HepG2 (cell line): Measurements from ENCODE around the gene RPL3. TPM values are rescaled to one million over a fixed set of nuclear protein-coding genes. Genes with fewer than 3 reads are reported as not detected.

Source experiments
- ATAC-seq: fragments of 200-7000 bp; cut with Tn5 transposase; 3 replicates; pipeline ENCODE4 v1.9.1; 2020; ENCODE audit warnings: mild to moderate bottlenecking, moderate library complexity
- BruUV-seq: library from RNA; stranded (reverse); fragments of 400-500 nt; replicated peaks from 2 replicates; lab custom pipeline; 2021; lab: Mats Ljungman, UMichigan
- CTCF ChIA-PET: fragments of 300-600 bp; formaldehyde crosslinking; extraction: SDS; loops from one replicate; lab custom pipeline; 2021; ENCODE audit warnings: low total read pairs, inconsistent platforms, low intra/inter-chr PET ratio; lab: Yijun Ruan, JAX
- POLR2A ChIA-PET: fragments of 350-600 bp; sonication (Branson Sonifier 250); formaldehyde crosslinking; loops from one replicate; lab custom pipeline; 2020; ENCODE audit warnings: antibody characterized with exemption, inconsistent platforms; lab: Yijun Ruan, JAX
- DNase-seq: peaks from one replicate; pipeline ENCODE4 v3.0.0-alpha.2; 2015; ENCODE audit warnings: low spot score
- FAIRE-seq: peaks from 3 replicates; lab custom pipeline; 2011; peaks lifted over from hg19 to GRCh38; lab: Jason Lieb, UNC
- H2AFZ ChIP-seq: one replicate; pipeline ENCODE4 v1.6.1; 2011; ENCODE audit warnings: low read length, inconsistent platforms
- H3K27ac ChIP-seq: fragments of 300-600 bp; 3 replicates; pipeline ENCODE4 v1.8.0; 2011; ENCODE audit warnings: mixed run types, mild to moderate bottlenecking, mixed read lengths, low read length, inconsistent platforms; ENCODE audit not compliant: insufficient read depth; ENCODE audit errors: extremely low read length
- H3K27me3 ChIP-seq, 2 experiments: fragments of 200-600 bp in 1 of 2; 2 replicates in 1 of 2; 3 replicates in 1 of 2; pipeline versions ENCODE4 v1.6.0 to v1.8.0; 2011; ENCODE audit warnings: low read length in 2 of 2, mild to moderate bottlenecking in 2 of 2, moderate library complexity in 2 of 2, inconsistent platforms in 1 of 2; ENCODE audit not compliant: insufficient read depth in 2 of 2, control insufficient read depth in 1 of 2
- H3K36me3 ChIP-seq, 2 experiments: fragments of 200-600 bp in 1 of 2; replicated peaks in 1 of 2; 2 replicates in 1 of 2; 3 replicates in 1 of 2; pipeline versions ENCODE4 v1.5.1 to v1.8.0; 2011; ENCODE audit warnings: low read length in 2 of 2, inconsistent platforms in 1 of 2; ENCODE audit not compliant: insufficient read depth in 2 of 2, control insufficient read depth in 1 of 2
- H3K4me1 ChIP-seq: 2 replicates; pipeline ENCODE4 v1.5.1; 2012; ENCODE audit warnings: low read length, inconsistent platforms; ENCODE audit not compliant: insufficient read depth
- H3K4me2 ChIP-seq: 2 replicates; pipeline ENCODE4 v1.6.0; 2011; ENCODE audit warnings: low read depth, low read length, inconsistent platforms
- H3K4me3 ChIP-seq, 3 experiments: fragments of 200-600 bp in 1 of 3; sonication (generic), shearing (Covaris generic) in 1 of 3; replicated peaks in 1 of 3; 2 replicates each; pipeline ENCODE4 v1.5.1; 2011 to 2016; ENCODE audit warnings: low read length in 3 of 3, inconsistent platforms in 2 of 3, low read depth in 2 of 3, mild to moderate bottlenecking in 2 of 3, control low read depth in 1 of 3, mixed read lengths in 1 of 3; ENCODE audit not compliant: insufficient read depth in 1 of 3
- H3K79me2 ChIP-seq: one replicate; pipeline ENCODE4 v1.6.1; 2011; ENCODE audit warnings: low read length, inconsistent platforms; ENCODE audit not compliant: insufficient read depth
- H3K9ac ChIP-seq: 2 replicates; pipeline ENCODE4 v1.6.0; 2011; ENCODE audit warnings: mild to moderate bottlenecking, low read depth, low read length, inconsistent platforms; ENCODE audit not compliant: insufficient read depth
- H3K9me3 ChIP-seq: 2 replicates; pipeline ENCODE4 v1.5.1; 2012; ENCODE audit warnings: mild to moderate bottlenecking, low read length
- H4K20me1 ChIP-seq: 2 replicates; pipeline ENCODE4 v1.6.0; 2011; ENCODE audit warnings: inconsistent platforms, mild to moderate bottlenecking, low read length, moderate library complexity; ENCODE audit not compliant: insufficient read depth
- AKAP8 ChIP-seq: sonication (generic); formaldehyde crosslinking; IDR thresholded peaks from 2 replicates; pipeline ENCODE4 v1.5.1; 2020; ENCODE audit warnings: mild to moderate bottlenecking, missing genetic modification reagents
- CBX2 ChIP-seq, 2 experiments: fragments of 200-600 bp in 1 of 2; sonication (generic); formaldehyde crosslinking in 1 of 2; IDR thresholded peaks; 2 replicates each; pipeline versions ENCODE4 v1.7.0 to v1.8.1; 2018 to 2022; ENCODE audit warnings: low read depth in 2 of 2, low read length in 1 of 2, mild to moderate bottlenecking in 1 of 2, missing genetic modification reagents in 1 of 2
- CREB1 ChIP-seq, 2 experiments: fragments of 450-650 bp in 1 of 2; IDR thresholded peaks; 2 replicates each; pipeline ENCODE4 v1.6.1; 2016 to 2017; ENCODE audit warnings: control low read depth in 1 of 2, mild to moderate bottlenecking in 1 of 2, missing compliant biosample characterization in 1 of 2, missing genetic modification characterization in 1 of 2
- DPF2 ChIP-seq: sonication (generic); formaldehyde crosslinking; IDR thresholded peaks from 2 replicates; pipeline ENCODE4 v1.4.0; 2020; ENCODE audit warnings: mild to moderate bottlenecking, low read depth, missing genetic modification reagents, borderline replicate concordance
- FOSL1 ChIP-seq: sonication (generic); formaldehyde crosslinking; IDR thresholded peaks from 2 replicates; pipeline ENCODE4 v1.9.0; 2021; ENCODE audit warnings: missing genetic modification reagents, borderline replicate concordance
- HOXA9 ChIP-seq: sonication (generic); formaldehyde crosslinking; IDR thresholded peaks from 2 replicates; pipeline ENCODE4 v1.8.1; 2022; ENCODE audit warnings: missing genetic modification reagents, mild to moderate bottlenecking, moderate library complexity, borderline replicate concordance
- IRF2 ChIP-seq: IDR thresholded peaks from 2 replicates; pipeline ENCODE4 v1.6.1; 2018; ENCODE audit warnings: missing genetic modification reagents, missing compliant biosample characterization
- KDM6A ChIP-seq: IDR thresholded peaks from 2 replicates; pipeline ENCODE4 v1.6.1; 2016; ENCODE audit warnings: low read depth
- NBN ChIP-seq: fragments of 450-650 bp; conservative IDR thresholded peaks from 2 replicates; pipeline ENCODE4 v1.6.1; 2017
- NKX3-1 ChIP-seq: sonication (generic); formaldehyde crosslinking; IDR thresholded peaks from 2 replicates; pipeline ENCODE4 v1.5.0; 2020; ENCODE audit warnings: missing genetic modification reagents
- PCBP1 ChIP-seq: fragments of 200-400 bp; formaldehyde crosslinking; IDR thresholded peaks from 2 replicates; pipeline ENCODE4 v1.6.1; 2017; ENCODE audit warnings: mild to moderate bottlenecking, low read depth, low read length, borderline replicate concordance
- RBAK ChIP-seq: sonication (generic); formaldehyde crosslinking; IDR thresholded peaks from 2 replicates; pipeline ENCODE4 v1.5.1; 2020; ENCODE audit warnings: mild to moderate bottlenecking, missing genetic modification reagents
- SKI ChIP-seq: fragments of 450-650 bp; IDR thresholded peaks from one replicate; pipeline ENCODE4 v1.6.1; 2018; ENCODE audit warnings: mild to moderate bottlenecking; ENCODE audit not compliant: partially characterized antibody
- SMAD9 ChIP-seq: sonication (generic); formaldehyde crosslinking; IDR thresholded peaks from 2 replicates; pipeline ENCODE4 v1.5.1; 2020; ENCODE audit warnings: mild to moderate bottlenecking, missing genetic modification reagents
- SP4 ChIP-seq: sonication (generic); formaldehyde crosslinking; IDR thresholded peaks from 2 replicates; pipeline ENCODE4 v1.8.1; 2023; ENCODE audit warnings: mild to moderate bottlenecking, missing genetic modification reagents
- ZBTB39 ChIP-seq: sonication (generic); formaldehyde crosslinking; IDR thresholded peaks from 2 replicates; pipeline ENCODE4 v1.5.0; 2020; ENCODE audit warnings: missing genetic modification reagents
- ZNF124 ChIP-seq: sonication (generic); formaldehyde crosslinking; IDR thresholded peaks from 2 replicates; pipeline ENCODE4 v1.4.0; 2020; ENCODE audit warnings: missing genetic modification reagents
- ZNF276 ChIP-seq: sonication (generic); formaldehyde crosslinking; IDR thresholded peaks from 2 replicates; pipeline ENCODE4 v1.4.0; 2020; ENCODE audit warnings: mild to moderate bottlenecking, low read depth, missing genetic modification reagents
- ZNF30 ChIP-seq: sonication (generic); formaldehyde crosslinking; IDR thresholded peaks from 2 replicates; pipeline ENCODE4 v1.5.0; 2020; ENCODE audit warnings: mild to moderate bottlenecking, missing genetic modification reagents
- ZNF564 ChIP-seq: sonication (generic); formaldehyde crosslinking; IDR thresholded peaks from 2 replicates; pipeline ENCODE4 v1.8.1; 2023; ENCODE audit warnings: mild to moderate bottlenecking, missing genetic modification reagents
- ZNF879 ChIP-seq: sonication (generic); formaldehyde crosslinking; IDR thresholded peaks from 2 replicates; pipeline ENCODE4 v1.8.1; 2023; ENCODE audit warnings: missing genetic modification reagents
- WGBS: methylation state at CpG from one replicate; pipeline ENCODE4 v1.1.6; 2017; ENCODE audit warnings: low lambda C conversion rate; 5-methylcytosine and 5-hydroxymethylcytosine counted together
- in situ Hi-C: cut with HindIII; loops from 2 replicates; pipeline ENCODE4 v1.10.0; 2017; ENCODE audit warnings: low pct_unique_long_range_greater_than_20kb; ENCODE audit not compliant: extremely low pct_ligation_motif_present
- intact Hi-C: fragments of 100-400 bp; cut with micrococcal nuclease; formaldehyde crosslinking; loops from one replicate; pipeline ENCODE4 v1.10.0; 2022; ENCODE audit not compliant: unreplicated experiment
- polyA plus RNA-seq, 8 experiments: library from polyadenylated mRNA; depleted of rRNA in 3 of 8; stranded (reverse) in 7 of 8; unstranded in 1 of 8; fragments of >200 nt; fragmentation: Illumina TruSeq in 4 of 8; extraction: Trizol in 4 of 8; gene quantifications; 2 replicates each; pipeline versions ENCODE4 v1.2.1 to v1.2.3, GENCODE V29; 2011 to 2016; ENCODE audit warnings: low read depth in 4 of 8, missing spikeins in 1 of 8, mixed read lengths in 1 of 8; ENCODE audit not compliant: insufficient read depth in 1 of 8
- total RNA-seq, 5 experiments: library from RNA; depleted of rRNA; stranded (reverse); fragments of >200 nt; fragmentation: Illumina TruSeq; extraction: Trizol; gene quantifications; 2 replicates each; pipeline ENCODE4 v1.2.3, GENCODE V29; 2016; ENCODE audit warnings: low read depth in 1 of 5

RPL3 gene
- total and polyA plus RNA-seq, 2 of the 13 experiments (the other 11 are each of a cell fraction or from before 2014, with no cell fraction given) = 1,051 to 3,279 TPM

DNA sequence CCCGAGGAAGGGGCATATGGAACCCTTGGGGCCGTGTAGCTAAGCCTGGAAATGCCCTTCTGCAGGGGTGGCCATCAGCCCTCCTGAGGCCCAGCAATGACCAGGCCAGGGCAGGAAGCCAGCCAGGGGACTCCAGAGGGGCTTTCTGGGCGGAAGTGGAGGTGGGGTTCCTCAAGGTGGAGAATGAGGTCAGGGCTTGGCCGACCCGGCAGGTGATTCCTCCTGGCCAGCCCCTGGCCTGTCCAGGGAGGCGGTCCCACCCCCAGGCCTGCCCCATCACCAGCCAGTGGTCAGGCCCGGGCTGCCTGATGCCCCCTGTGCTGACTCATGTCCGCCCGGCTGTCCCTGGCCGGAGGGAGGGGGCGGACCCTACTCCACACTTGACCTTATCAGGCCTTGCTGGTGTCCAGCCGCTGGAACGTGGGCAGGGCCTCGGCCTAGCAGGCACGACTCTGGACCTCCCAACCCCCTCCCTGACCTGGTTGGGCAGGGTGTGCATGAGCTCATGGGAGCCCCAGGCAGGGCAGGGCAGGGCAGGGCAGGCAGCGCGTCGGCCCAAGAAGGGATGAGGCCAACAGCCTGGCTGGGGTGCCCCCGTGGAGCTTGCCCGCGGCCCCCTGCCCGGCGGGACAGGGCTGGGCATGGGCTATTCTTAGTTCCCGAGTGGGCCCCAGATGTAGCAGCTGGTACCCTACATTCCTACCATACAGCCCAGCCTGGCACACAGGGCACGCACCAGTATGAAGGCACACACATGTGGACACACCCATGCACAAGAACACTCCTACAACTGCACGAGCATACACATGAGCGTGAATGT is 35.9 kb downstream of the RPL3 start:
- Histone ChIP-seq H3K27me3 (peaks cover 4 to 9% of the 10 kb centered on the region in 2 experiments; a peak in 4 of 5 replicates), H3K9ac (peak overlapping the region; percentile 65), H3K27ac (peak overlapping the region; percentile 52), H3K79me2 (no peaks in the 10 kb centered on the region), H4K20me1 (no peaks in the 10 kb centered on the region), H3K4me1 (peaks cover 76% of the 10 kb centered on the region), H3K4me2 (peak overlapping the region; percentile 81), H3K9me3 (0 out of 2 replicates have a peak, but pooled peaks cover 6% of the 10 kb centered on the region), H2AFZ (no peak overlapping the region), H3K4me3 (peak overlapping the region in 1 of 3 experiments; percentile 51; a peak in 1 of 6 replicates), H3K36me3 (no peaks in the 10 kb centered on the region)
- FAIRE-seq (peak; percentile 36), ATAC-seq (peak; percentile 88), DNase-seq (peak; percentile 86)
- POLR2A ChIA-PET = interaction anchor here (0.7 to 3.2 kb wide), 9 partner anchors 7 to 43 kb away, joined by 3 to 18 read pairs (median 4); partner anchors contain the start of genes PDGFB and RPL3
- in situ Hi-C loops = no loop called here
- CTCF ChIA-PET = no interaction called here
- intact Hi-C loops = no loop called here
- no TSS peak for BruUV-seq
- WGBS = 51% methylated on average over 5 of the region's 27 CpGs
- TF ChIP-seq CBX2 (IDR thresholded peaks at IDR 0.05; ENCODE audit: low read depth, low read length) = no peak
- TF ChIP-seq CBX2 (CRISPR knock-in tag; IDR thresholded peaks at IDR 0.05; ENCODE audit: low read depth) = 0 out of 2 replicates have a peak, but pooled peaks have one; percentile 39
- TF ChIP-seq RBAK (CRISPR knock-in tag) = no peak
- peak; percentile 77 for TF ChIP-seq SKI
- TF ChIP-seq AKAP8 = peak; percentile 32; the same call in 1 of the 2 replicates
- TF ChIP-seq HOXA9 (CRISPR knock-in tag) = no peak
- no peak for TF ChIP-seq ZBTB39 (CRISPR knock-in tag)
- TF ChIP-seq KDM6A = peak; percentile 60; the same call in 1 of the 2 replicates
- 0 out of 2 replicates have a peak, but pooled peaks have one; percentile 27 for TF ChIP-seq PCBP1
- TF ChIP-seq NBN = no peak
- no peak for TF ChIP-seq SMAD9
- no peak for TF ChIP-seq ZNF564 (CRISPR knock-in tag)
- peak; percentile 91; the same call in 1 of the 2 replicates for TF ChIP-seq IRF2 (CRISPR knock-in tag)
- TF ChIP-seq ZNF879 (CRISPR knock-in tag) = no peak
- TF ChIP-seq DPF2 (CRISPR knock-in tag) = peak; percentile 93; the same call in 1 of the 2 replicates
- no peak for TF ChIP-seq ZNF30 (CRISPR knock-in tag)
- no peak for TF ChIP-seq CREB1 (IDR thresholded peaks at IDR 0.05)
- TF ChIP-seq CREB1 (CRISPR knock-in tag; IDR thresholded peaks at IDR 0.05) = no peak
- peak; percentile 80; the same call in 1 of the 2 replicates for TF ChIP-seq FOSL1 (CRISPR knock-in tag)
- peak; percentile 82 for TF ChIP-seq SP4 (CRISPR knock-in tag)
- no peak; the same call in 1 of the 2 replicates for TF ChIP-seq NKX3-1 (CRISPR knock-in tag)
- TF ChIP-seq ZNF124 (CRISPR knock-in tag) = no peak
- TF ChIP-seq ZNF276 (CRISPR knock-in tag) = no peak; the same call in 1 of the 2 replicates
